ENCODE data around the gene BMP7.
"Not testable (repeated sequence)": the region's sequence is repeated elsewhere in the genome, so short reads cannot be mapped to it uniquely, and the experiment has no call there.

Gene BMP7

GRCh38 chr20:57287007-57287880 lies 20.8 kb upstream of the BMP7 start:
- no peak for DNase-seq

- DNase-seq, result no peak
These were observed 17.4 kb upstream of the BMP7 start for GRCh38 chr20:57283860-57284259.

- no peak for DNase-seq
These were observed 16.4 kb upstream of the BMP7 start for GRCh38 chr20:57282670-57283361.

- no peak for DNase-seq
These were observed 15.5 kb upstream of the BMP7 start for GRCh38 chr20:57281900-57282299.

GRCh38 chr20:57280221-57280620 lies 13.8 kb upstream of the BMP7 start:
- DNase-seq, result no peak

- DNase-seq, result not testable (repeated sequence)
These were observed 13.1 kb upstream of the BMP7 start for GRCh38 chr20:57279548-57279947.

- no peak for DNase-seq
These were observed 12.0 kb upstream of the BMP7 start for GRCh38 chr20:57278457-57278856.

- DNase-seq, result no peak
These were observed 11.1 kb upstream of the BMP7 start for GRCh38 chr20:57277398-57278105.

- no peak for DNase-seq
These were observed 9.8 kb upstream of the BMP7 start for GRCh38 chr20:57276221-57276620.

GRCh38 chr20:57275813-57276212 lies 9.4 kb upstream of the BMP7 start:
- DNase-seq, result no peak

- no peak for DNase-seq
These were observed 8.9 kb upstream of the BMP7 start for GRCh38 chr20:57275334-57275733.

GRCh38 chr20:57274846-57275245 lies 8.4 kb upstream of the BMP7 start:
- DNase-seq, result no peak

- DNase-seq, result no peak
These were observed 7.9 kb upstream of the BMP7 start for GRCh38 chr20:57274299-57274698.

GRCh38 chr20:57272883-57273535 lies 6.6 kb upstream of the BMP7 start:
- no peak for DNase-seq

- no peak for DNase-seq
These were observed 4.0 kb upstream of the BMP7 start for GRCh38 chr20:57270204-57270984.

- no peak for DNase-seq
These were observed 2.9 kb upstream of the BMP7 start for GRCh38 chr20:57269148-57269984.

GRCh38 chr20:57268399-57269076 lies 2.1 kb upstream of the BMP7 start:
- no peak for DNase-seq

- DNase-seq, result no peak
These were observed 849 bp upstream of the BMP7 start for GRCh38 chr20:57267158-57267821.

- DNase-seq, result no peak
These were observed 497 bp downstream of the BMP7 start for GRCh38 chr20:57265997-57266290.

GRCh38 chr20:57265336-57265996 lies 975 bp downstream of the BMP7 start:
- DNase-seq, result no peak

Data from stimulated activated CD4-positive, alpha-beta T cell treated with anti-CD3 and anti-CD28 coated beads, Interleukin-15, amount 100 ng/mL, for 24 hours (primary cell).